ENCODE results near the gene POU2AF1. TPM values are rescaled to one million over a fixed set of nuclear protein-coding genes. Genes with fewer than 3 reads are reported as not detected.
A peak's percentile ranks its signal among the peaks of the same experiment; 100 is the strongest.

The POU2AF1 gene
- total and polyA plus RNA-seq, 4 donors: 2.0 to 6.9 (median 4.5) TPM

DNA sequence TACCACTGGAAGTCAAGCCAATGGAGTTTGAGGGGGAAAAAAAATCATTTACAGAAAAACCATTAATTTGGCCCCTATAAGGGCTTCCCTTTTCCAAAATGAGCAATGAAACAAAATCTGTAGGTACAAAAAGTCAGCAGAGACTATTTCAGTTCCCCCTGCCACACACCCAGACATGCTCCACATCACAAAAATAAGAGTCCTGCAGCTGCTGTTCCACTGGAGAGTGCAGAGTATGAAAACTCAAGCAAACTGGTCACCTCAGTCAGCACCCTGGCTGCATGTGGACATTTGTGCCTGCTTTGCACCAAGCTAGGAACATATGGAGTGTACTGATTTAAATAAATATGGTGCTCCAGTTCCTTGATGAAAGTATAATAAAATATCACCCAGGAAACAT lies 15.1 kb downstream of the POU2AF1 start:
- peaks cover 0 to 5% (median 3%) of the 10 kb centered on the region in 5 donors for H3K4me1 ChIP-seq (ENCODE audit: control insufficient read depth in 5 of 5, insufficient read depth in 5 of 5, low read length in 5 of 5)
- ATAC-seq (ENCODE audit: insufficient read depth, low FRiP score) (no peak), DNase-seq (no peak)
- no peak overlapping the region for H3K9ac ChIP-seq (ENCODE audit: insufficient read depth in 1 of 2, low read length in 2 of 2)
- H3K9me3 ChIP-seq (ENCODE audit: control insufficient read depth in 4 of 4, insufficient read depth in 3 of 4, low read length in 3 of 4): no peaks in the 10 kb centered on the region
- no peaks in the 10 kb centered on the region for H3K27me3 ChIP-seq (ENCODE audit: control insufficient read depth in 3 of 3, insufficient read depth in 3 of 3, low read length in 2 of 3)
- H3K36me3 ChIP-seq (ENCODE audit: control insufficient read depth in 4 of 4, insufficient read depth in 4 of 4, low read length in 4 of 4): no peaks in the 10 kb centered on the region
- H3K4me3 ChIP-seq: no peak overlapping the region
- no peak overlapping the region for H3K27ac ChIP-seq (ENCODE audit: low read depth in 1 of 2, low read length in 1 of 2)
- TF ChIP-seq, protein P1, sequence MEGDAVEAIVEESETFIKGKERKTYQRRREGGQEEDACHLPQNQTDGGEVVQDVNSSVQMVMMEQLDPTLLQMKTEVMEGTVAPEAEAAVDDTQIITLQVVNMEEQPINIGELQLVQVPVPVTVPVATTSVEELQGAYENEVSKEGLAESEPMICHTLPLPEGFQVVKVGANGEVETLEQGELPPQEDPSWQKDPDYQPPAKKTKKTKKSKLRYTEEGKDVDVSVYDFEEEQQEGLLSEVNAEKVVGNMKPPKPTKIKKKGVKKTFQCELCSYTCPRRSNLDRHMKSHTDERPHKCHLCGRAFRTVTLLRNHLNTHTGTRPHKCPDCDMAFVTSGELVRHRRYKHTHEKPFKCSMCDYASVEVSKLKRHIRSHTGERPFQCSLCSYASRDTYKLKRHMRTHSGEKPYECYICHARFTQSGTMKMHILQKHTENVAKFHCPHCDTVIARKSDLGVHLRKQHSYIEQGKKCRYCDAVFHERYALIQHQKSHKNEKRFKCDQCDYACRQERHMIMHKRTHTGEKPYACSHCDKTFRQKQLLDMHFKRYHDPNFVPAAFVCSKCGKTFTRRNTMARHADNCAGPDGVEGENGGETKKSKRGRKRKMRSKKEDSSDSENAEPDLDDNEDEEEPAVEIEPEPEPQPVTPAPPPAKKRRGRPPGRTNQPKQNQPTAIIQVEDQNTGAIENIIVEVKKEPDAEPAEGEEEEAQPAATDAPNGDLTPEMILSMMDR (IDR thresholded peaks at IDR 0.05; ENCODE audit: control extremely low read depth, extremely low read depth): no peak

DNA sequence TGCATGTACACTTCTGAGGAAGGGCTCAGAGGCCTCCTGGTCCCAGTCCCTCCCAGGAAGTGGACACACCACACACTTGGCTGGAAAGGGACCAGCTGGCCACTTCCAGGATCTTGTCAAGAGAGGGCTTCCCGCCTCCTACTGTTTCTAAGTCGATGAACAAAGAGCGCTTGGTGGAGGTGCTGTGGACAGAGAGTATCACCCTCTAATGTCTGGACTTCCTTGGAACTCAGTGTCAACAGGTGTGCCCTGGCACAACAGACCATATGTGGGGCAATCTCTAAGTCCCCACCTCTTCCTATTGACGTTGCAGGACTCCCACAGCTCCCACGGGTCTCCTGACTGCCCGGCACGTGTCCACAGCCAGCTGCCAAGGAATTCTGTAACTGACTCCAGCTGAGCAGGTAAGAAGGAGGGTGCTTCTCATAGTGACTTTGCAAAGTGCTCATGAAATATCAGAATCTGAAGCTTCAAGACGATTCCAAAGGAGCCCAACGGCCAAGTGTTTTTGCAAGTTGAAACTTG lies 16.1 kb downstream of the POU2AF1 start:
- no peak overlapping the region for H3K4me3 ChIP-seq
- H3K27me3 ChIP-seq (ENCODE audit: control insufficient read depth in 3 of 3, insufficient read depth in 3 of 3, low read length in 2 of 3): no peaks in the 10 kb centered on the region
- no peak overlapping the region for H3K9ac ChIP-seq (ENCODE audit: insufficient read depth in 1 of 2, low read length in 2 of 2)
- H3K4me1 ChIP-seq (ENCODE audit: control insufficient read depth in 5 of 5, insufficient read depth in 5 of 5, low read length in 5 of 5): peaks cover 0 to 10% (median 3%) of the 10 kb centered on the region in 5 donors
- H3K36me3 ChIP-seq (ENCODE audit: control insufficient read depth in 4 of 4, insufficient read depth in 4 of 4, low read length in 4 of 4): no peaks in the 10 kb centered on the region
- ATAC-seq (ENCODE audit: insufficient read depth, low FRiP score): peak; percentile 50
- H3K9me3 ChIP-seq (ENCODE audit: control insufficient read depth in 4 of 4, insufficient read depth in 3 of 4, low read length in 3 of 4): no peaks in the 10 kb centered on the region
- TF ChIP-seq, protein P1 (IDR thresholded peaks at IDR 0.05; ENCODE audit: control extremely low read depth, extremely low read depth): no peak
- no peak for DNase-seq
- whole genome bisulfite sequencing, 2 donors: 64 to 86% methylated on average over 9 of the region's 9 CpGs
- H3K27ac ChIP-seq (ENCODE audit: low read depth in 1 of 2, low read length in 1 of 2): peak overlapping the region in 1 of 2 donors; percentile 71

DNA sequence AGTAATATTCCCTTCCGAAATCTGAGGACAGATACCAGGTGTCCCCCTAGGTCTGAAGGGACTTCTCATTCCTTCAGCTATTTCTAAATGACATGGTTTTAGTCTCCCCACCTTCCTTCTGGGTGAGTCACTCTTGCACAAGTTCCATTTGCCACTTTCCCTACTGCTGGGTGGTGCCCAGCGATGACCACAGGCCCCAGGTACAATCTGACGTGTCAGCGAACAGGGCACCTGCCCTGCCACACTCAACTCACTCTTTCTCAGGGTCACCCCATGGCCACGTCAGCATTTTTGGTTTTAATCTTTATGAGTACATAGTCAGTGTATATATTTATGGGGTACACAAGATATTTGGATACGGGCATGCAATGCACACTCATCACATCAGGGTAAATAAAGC lies 17.2 kb downstream of the POU2AF1 start:
- DNase-seq (no peak), ATAC-seq (ENCODE audit: insufficient read depth, low FRiP score) (no peak)
- 94% methylated on average over 6 of the region's 6 CpGs for WGBS, 2 donors
- no peaks in the 10 kb centered on the region for H3K36me3 ChIP-seq (ENCODE audit: control insufficient read depth in 4 of 4, insufficient read depth in 4 of 4, low read length in 4 of 4)
- TF ChIP-seq, protein P1 (IDR thresholded peaks at IDR 0.05; ENCODE audit: control extremely low read depth, extremely low read depth): no peak
- peaks cover 0 to 10% (median under 1%) of the 10 kb centered on the region in 5 donors for H3K4me1 ChIP-seq (ENCODE audit: control insufficient read depth in 5 of 5, insufficient read depth in 5 of 5, low read length in 5 of 5)
- H3K9ac ChIP-seq (ENCODE audit: insufficient read depth in 1 of 2, low read length in 2 of 2): no peak overlapping the region
- H3K27me3 ChIP-seq (ENCODE audit: control insufficient read depth in 3 of 3, insufficient read depth in 3 of 3, low read length in 2 of 3): no peaks in the 10 kb centered on the region
- no peaks in the 10 kb centered on the region for H3K9me3 ChIP-seq (ENCODE audit: control insufficient read depth in 4 of 4, insufficient read depth in 3 of 4, low read length in 3 of 4)
- H3K27ac ChIP-seq (ENCODE audit: low read depth in 1 of 2, low read length in 1 of 2): no peak overlapping the region
- no peak overlapping the region for H3K4me3 ChIP-seq

All from lung (tissue), 12 donors.